IMR-90 (cell line): ENCODE measurements around the gene A1BG. TPM values are rescaled to one million over a fixed set of nuclear protein-coding genes. Genes with fewer than 3 reads are reported as not detected.

Source experiments
- ATAC-seq: fragments of 200-7000 bp; cut with Tn5 transposase; 2 replicates; pipeline ENCODE4 v1.9.1; 2020; ENCODE audit warnings: low read depth, mild to moderate bottlenecking, moderate library complexity
- BruUV-seq: library from RNA; stranded (reverse); fragments of 400-500 nt; replicated peaks from 2 replicates; lab custom pipeline; 2021; lab: Mats Ljungman, UMichigan
- CTCF ChIA-PET: fragments of 300-600 bp; formaldehyde crosslinking; extraction: SDS; loops from one replicate; lab custom pipeline; 2021; ENCODE audit warnings: antibody characterized with exemption; lab: Yijun Ruan, JAX
- POLR2A ChIA-PET: fragments of 300-600 bp; sonication (Branson Sonifier 250); formaldehyde crosslinking; loops from one replicate; lab custom pipeline; 2022; ENCODE audit warnings: antibody characterized with exemption; ENCODE audit not compliant: unreplicated experiment; lab: Charles Lee
- DNase-seq: peaks from one replicate; pipeline ENCODE4 v3.0.0; 2013
- H2AFZ ChIP-seq: replicated peaks from 2 replicates; pipeline ENCODE3; 2013; ENCODE audit warnings: low read length, mild to moderate bottlenecking; ENCODE audit not compliant: poor library complexity
- H2AK5ac ChIP-seq: 2 replicates; pipeline ENCODE4 v1.6.1; 2013; ENCODE audit warnings: low read depth, low read length, inconsistent platforms
- H2AK9ac ChIP-seq: replicated peaks from 2 replicates; pipeline ENCODE3; 2013; ENCODE audit warnings: mild to moderate bottlenecking, low read depth, low read length, moderate library complexity; ENCODE audit not compliant: poor library complexity
- H2BK120ac ChIP-seq: 2 replicates; pipeline ENCODE4 v1.6.1; 2013; ENCODE audit warnings: low read depth, low read length, inconsistent platforms
- H2BK15ac ChIP-seq: 3 replicates; pipeline ENCODE4 v1.6.1; 2013; ENCODE audit warnings: low read depth, low read length, inconsistent platforms
- H2BK20ac ChIP-seq: 2 replicates; pipeline ENCODE4 v1.6.1; 2013; ENCODE audit warnings: low read depth, mild to moderate bottlenecking, inconsistent platforms, low read length, moderate library complexity
- H2BK5ac ChIP-seq: 2 replicates; pipeline ENCODE4 v1.6.1; 2013; ENCODE audit warnings: mild to moderate bottlenecking, low read depth, low read length, inconsistent platforms; ENCODE audit not compliant: poor library complexity, severe bottlenecking
- H3K14ac ChIP-seq: replicated peaks from 2 replicates; pipeline ENCODE4 v1.6.1; 2013; ENCODE audit warnings: low read depth, low read length, inconsistent platforms
- H3K18ac ChIP-seq: 2 replicates; pipeline ENCODE4 v1.6.1; 2013; ENCODE audit warnings: low read depth, low read length, control low read depth
- H3K23ac ChIP-seq: 2 replicates; pipeline ENCODE4 v1.6.1; 2013; ENCODE audit warnings: low read depth, low read length, inconsistent platforms
- H3K27ac ChIP-seq: 2 replicates; pipeline ENCODE4 v1.5.1; 2013; ENCODE audit warnings: mild to moderate bottlenecking, control low read depth, low read length; ENCODE audit not compliant: insufficient read depth
- H3K27me3 ChIP-seq: 2 replicates; pipeline ENCODE4 v1.6.1; 2013; ENCODE audit warnings: low read length; ENCODE audit not compliant: control insufficient read depth, insufficient read depth
- H3K36me3 ChIP-seq: 2 replicates; pipeline ENCODE4 v1.6.1; 2013; ENCODE audit warnings: low read length, mixed read lengths; ENCODE audit not compliant: control insufficient read depth, insufficient read depth
- H3K4ac ChIP-seq: 2 replicates; pipeline ENCODE4 v1.6.1; 2013; ENCODE audit warnings: low read depth, low read length, inconsistent platforms
- H3K4me1 ChIP-seq: 2 replicates; pipeline ENCODE4 v1.6.1; 2013; ENCODE audit warnings: low read length, mixed read lengths; ENCODE audit not compliant: control insufficient read depth, insufficient read depth
- H3K4me2 ChIP-seq: 2 replicates; pipeline ENCODE4 v1.6.1; 2013; ENCODE audit warnings: low read depth, mild to moderate bottlenecking, control low read depth, low read length, moderate library complexity
- H3K4me3 ChIP-seq: 2 replicates; pipeline ENCODE4 v1.5.1; 2013; ENCODE audit warnings: low read depth, mild to moderate bottlenecking, control low read depth, low read length, moderate library complexity; ENCODE audit not compliant: insufficient read depth
- H3K56ac ChIP-seq: 2 replicates; pipeline ENCODE4 v1.6.1; 2013; ENCODE audit warnings: low read length, inconsistent platforms; ENCODE audit not compliant: insufficient read depth; ENCODE audit errors: extremely low read depth
- H3K79me1 ChIP-seq, 2 experiments: 2 replicates each; pipeline ENCODE4 v1.6.1; 2013; ENCODE audit warnings: low read length in 2 of 2, inconsistent platforms in 1 of 2, low read depth in 1 of 2
- H3K9ac ChIP-seq: 2 replicates; pipeline ENCODE4 v1.6.1; 2013; ENCODE audit warnings: low read depth, low read length, control low read depth
- H3K9me1 ChIP-seq: 2 replicates; pipeline ENCODE4 v1.6.1; 2013; ENCODE audit warnings: low read length, inconsistent platforms; ENCODE audit not compliant: insufficient read depth
- H3K9me3 ChIP-seq: 2 replicates; pipeline ENCODE4 v1.6.1; 2013; ENCODE audit warnings: low read length; ENCODE audit not compliant: control insufficient read depth, insufficient read depth
- H4K20me1 ChIP-seq: 2 replicates; pipeline ENCODE4 v1.6.1; 2013; ENCODE audit warnings: low read length, inconsistent platforms; ENCODE audit not compliant: insufficient read depth
- H4K5ac ChIP-seq: 2 replicates; pipeline ENCODE4 v1.6.1; 2013; ENCODE audit warnings: mild to moderate bottlenecking, low read depth, low read length, control low read depth
- H4K8ac ChIP-seq, 2 experiments: 2 replicates each; pipeline ENCODE4 v1.6.1; 2013; ENCODE audit warnings: low read depth in 2 of 2, low read length in 2 of 2, control low read depth in 1 of 2, inconsistent platforms in 1 of 2
- H4K91ac ChIP-seq: 2 replicates; pipeline ENCODE4 v1.6.1; 2013; ENCODE audit warnings: low read depth, low read length, inconsistent platforms; ENCODE audit not compliant: insufficient read depth
- BHLHE40 ChIP-seq: fragments of 150-350 bp; IDR thresholded peaks from 2 replicates; pipeline ENCODE4 v1.6.1; 2016; ENCODE audit warnings: mild to moderate bottlenecking, low read depth, low read length
- CEBPB ChIP-seq: IDR thresholded peaks from 2 replicates; pipeline ENCODE4 v1.6.1; 2012; ENCODE audit warnings: low read depth, low read length, improper control_type of control experiment
- CHD1 ChIP-seq: IDR thresholded peaks from 2 replicates; pipeline ENCODE4 v1.6.1; 2012; ENCODE audit warnings: low read depth, low read length, improper control_type of control experiment
- CTCF ChIP-seq: conservative IDR thresholded peaks from 2 replicates; pipeline ENCODE4 v1.5.1; 2012; ENCODE audit warnings: mild to moderate bottlenecking, low read depth, low read length, improper control_type of control experiment
- ELK1 ChIP-seq: fragments of 150-350 bp; IDR thresholded peaks from 2 replicates; pipeline ENCODE4 v1.6.1; 2016; ENCODE audit warnings: low read depth, mild to moderate bottlenecking, low read length, moderate library complexity, borderline replicate concordance
- FOS ChIP-seq: fragments of 150-350 bp; IDR thresholded peaks from 2 replicates; pipeline ENCODE4 v1.6.1; 2016; ENCODE audit warnings: low read depth, low read length
- MAFK ChIP-seq: IDR thresholded peaks from 2 replicates; pipeline ENCODE4 v1.6.1; 2012; ENCODE audit warnings: low read depth, low read length, improper control_type of control experiment
- MAZ ChIP-seq: IDR thresholded peaks from 2 replicates; pipeline ENCODE4 v1.6.1; 2012; ENCODE audit warnings: low read depth, mild to moderate bottlenecking, low read length, improper control_type of control experiment, moderate library complexity, borderline replicate concordance
- MXI1 ChIP-seq: IDR thresholded peaks from 2 replicates; pipeline ENCODE4 v1.6.1; 2012; ENCODE audit warnings: low read depth, mild to moderate bottlenecking, low read length, moderate library complexity, borderline replicate concordance
- NFE2L2 ChIP-seq: fragments of 150-350 bp; IDR thresholded peaks from 2 replicates; pipeline ENCODE4 v1.6.1; 2016; ENCODE audit warnings: low read depth, mild to moderate bottlenecking, low read length
- POLR2A ChIP-seq: IDR thresholded peaks from 2 replicates; pipeline ENCODE4 v1.6.1; 2012; ENCODE audit warnings: mild to moderate bottlenecking, low read depth, low read length
- RAD21 ChIP-seq: IDR thresholded peaks from 2 replicates; pipeline ENCODE4 v1.6.1; 2012; ENCODE audit warnings: low read length, improper control_type of control experiment
- RCOR1 ChIP-seq: IDR thresholded peaks from 2 replicates; pipeline ENCODE4 v1.6.1; 2012; ENCODE audit warnings: mild to moderate bottlenecking, low read length, improper control_type of control experiment; ENCODE audit not compliant: insufficient replicate concordance
- RFX5 ChIP-seq: IDR thresholded peaks from 2 replicates; pipeline ENCODE4 v1.8.0; 2012; ENCODE audit warnings: low read depth, mild to moderate bottlenecking, low read length, moderate library complexity
- SMC3 ChIP-seq: fragments of 150-350 bp; IDR thresholded peaks from 2 replicates; pipeline ENCODE4 v1.6.1; 2016; ENCODE audit warnings: low read depth, mild to moderate bottlenecking, antibody characterized with exemption, low read length, moderate library complexity
- WGBS, 2 experiments: methylation state at CpG; one replicate each; pipeline versions ENCODE4 v1.1.5 to v1.1.7; 2013; ENCODE audit warnings: missing lambda C conversion rate in 2 of 2; ENCODE audit not compliant: insufficient read length in 1 of 2; ENCODE audit errors: extremely low coverage in 2 of 2; 5-methylcytosine and 5-hydroxymethylcytosine counted together
- dilution Hi-C: fragments of 300-500 bp; cut with HindIII; formaldehyde crosslinking; loops from one replicate; pipeline ENCODE4 v1.14.3; 2018; ENCODE audit warnings: low sequenced_read_pairs; ENCODE audit not compliant: unreplicated experiment
- in situ Hi-C: fragments of 300-500 bp; cut with MboI; formaldehyde crosslinking; loops from 3 replicates; pipeline ENCODE4 v1.14.3; 2019; ENCODE audit warnings: low sequenced_read_pairs, inconsistent platforms, mixed read lengths
- intact Hi-C: fragments of 100-400 bp; cut with micrococcal nuclease; formaldehyde crosslinking; loops from 2 replicates; pipeline ENCODE4 v1.10.0; 2022
- polyA plus RNA-seq, 3 experiments: library from polyadenylated mRNA; depleted of rRNA; stranded (reverse); fragments of >200 nt; gene quantifications; 2 replicates each; pipeline ENCODE4 v1.2.3, GENCODE V29; 2012; ENCODE audit warnings: low replicate concordance in 1 of 3
- total RNA-seq: library from RNA; depleted of rRNA; stranded (reverse); fragments of >200 nt; gene quantifications from 2 replicates; pipeline ENCODE4 v1.2.3, GENCODE V29; 2012
- TF ChIP-seq, protein P1 (sequence below): fragments of 150-350 bp; IDR thresholded peaks from 2 replicates; pipeline ENCODE4 v1.6.1; 2017; ENCODE audit warnings: mild to moderate bottlenecking, antibody characterized with exemption, low read length, low read depth

The A1BG gene
- total and polyA plus RNA-seq, 2 of the 4 experiments (the other 2 are of a cell fraction): 4.5 to 54.5 TPM

DNA sequence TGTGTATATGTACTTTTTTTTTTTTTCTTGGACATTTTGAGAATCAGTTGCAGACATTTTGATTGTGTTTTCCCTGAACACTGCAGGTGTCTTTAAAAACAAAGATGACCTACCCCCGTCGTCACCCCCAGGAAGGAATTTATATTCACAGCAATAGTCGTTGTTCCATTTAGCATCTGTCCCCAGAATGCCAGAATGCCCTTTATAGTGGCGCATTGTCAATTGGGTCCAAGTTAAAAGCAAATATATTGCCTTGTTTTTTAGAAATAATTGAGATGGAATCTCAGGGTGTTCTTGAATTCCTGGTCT, 40.4 kb upstream of the A1BG start:
- Histone ChIP-seq H3K4ac (no peak overlapping the region), H3K79me1 (peaks cover 11 to 46% of the 10 kb centered on the region in 2 experiments), H4K8ac (no peak overlapping the region), H3K9me1 (no peaks in the 10 kb centered on the region), H2BK5ac (no peak overlapping the region), H3K9me3 (no peaks in the 10 kb centered on the region), H2AK9ac (no peak overlapping the region), H3K4me2 (no peak overlapping the region), H4K91ac (no peak overlapping the region), H3K23ac (no peak overlapping the region), H3K36me3 (peaks cover 28% of the 10 kb centered on the region), H3K9ac (no peak overlapping the region), H3K27me3 (no peaks in the 10 kb centered on the region), H3K4me1 (no peaks in the 10 kb centered on the region), H4K5ac (no peak overlapping the region), H3K4me3 (no peak overlapping the region), H4K20me1 (peaks cover 48% of the 10 kb centered on the region), H3K14ac (no peak overlapping the region), H2BK120ac (no peak overlapping the region), H3K27ac (no peak overlapping the region), H2AK5ac (no peak overlapping the region), H2AFZ (no peak overlapping the region), H2BK15ac (no peak overlapping the region), H3K56ac (no peak overlapping the region), H2BK20ac (no peak overlapping the region), H3K18ac (no peak overlapping the region)
- no peak for TF ChIP-seq RAD21
- TF ChIP-seq CTCF: no peak
- TF ChIP-seq POLR2A: no peak
- TF ChIP-seq FOS: no peak
- TF ChIP-seq CHD1: no peak
- TF ChIP-seq RFX5: no peak
- TF ChIP-seq NFE2L2: no peak
- TF ChIP-seq MAFK: no peak
- TF ChIP-seq SMC3: no peak
- TF ChIP-seq RCOR1: no peak
- TF ChIP-seq, protein P1, sequence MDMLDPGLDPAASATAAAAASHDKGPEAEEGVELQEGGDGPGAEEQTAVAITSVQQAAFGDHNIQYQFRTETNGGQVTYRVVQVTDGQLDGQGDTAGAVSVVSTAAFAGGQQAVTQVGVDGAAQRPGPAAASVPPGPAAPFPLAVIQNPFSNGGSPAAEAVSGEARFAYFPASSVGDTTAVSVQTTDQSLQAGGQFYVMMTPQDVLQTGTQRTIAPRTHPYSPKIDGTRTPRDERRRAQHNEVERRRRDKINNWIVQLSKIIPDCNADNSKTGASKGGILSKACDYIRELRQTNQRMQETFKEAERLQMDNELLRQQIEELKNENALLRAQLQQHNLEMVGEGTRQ: no peak
- no peak for TF ChIP-seq CEBPB
- no peak for TF ChIP-seq ELK1
- no peak for TF ChIP-seq MAZ
- no peak for TF ChIP-seq BHLHE40
- TF ChIP-seq MXI1: no peak
- BruUV-seq: no TSS peak
- no CpG with 5 or more reads among the region's 4 CpGs for WGBS, 2 experiments
- POLR2A ChIA-PET: no interaction called here
- DNase-seq (no peak), ATAC-seq (no peak)
- intact Hi-C loops: no loop called here
- in situ Hi-C loops: no loop called here
- CTCF ChIA-PET: no interaction called here
- dilution Hi-C loops: no loop called here
